CD4-positive, alpha-beta T cell treated with Interferon gamma for 1 hour (primary cell): ENCODE measurements around the gene NAV1.
"Not testable (repeated sequence)": the region's sequence is repeated elsewhere in the genome, so short reads cannot be mapped to it uniquely, and the experiment has no call there.

Source experiments
- DNase-seq: peaks from one replicate; pipeline ENCODE4 v3.0.0-alpha.2; 2020

The NAV1 gene

GRCh38 chr1:201566529-201566823 is 27.5 kb downstream of the NAV1 start:
- no peak for DNase-seq

DNA sequence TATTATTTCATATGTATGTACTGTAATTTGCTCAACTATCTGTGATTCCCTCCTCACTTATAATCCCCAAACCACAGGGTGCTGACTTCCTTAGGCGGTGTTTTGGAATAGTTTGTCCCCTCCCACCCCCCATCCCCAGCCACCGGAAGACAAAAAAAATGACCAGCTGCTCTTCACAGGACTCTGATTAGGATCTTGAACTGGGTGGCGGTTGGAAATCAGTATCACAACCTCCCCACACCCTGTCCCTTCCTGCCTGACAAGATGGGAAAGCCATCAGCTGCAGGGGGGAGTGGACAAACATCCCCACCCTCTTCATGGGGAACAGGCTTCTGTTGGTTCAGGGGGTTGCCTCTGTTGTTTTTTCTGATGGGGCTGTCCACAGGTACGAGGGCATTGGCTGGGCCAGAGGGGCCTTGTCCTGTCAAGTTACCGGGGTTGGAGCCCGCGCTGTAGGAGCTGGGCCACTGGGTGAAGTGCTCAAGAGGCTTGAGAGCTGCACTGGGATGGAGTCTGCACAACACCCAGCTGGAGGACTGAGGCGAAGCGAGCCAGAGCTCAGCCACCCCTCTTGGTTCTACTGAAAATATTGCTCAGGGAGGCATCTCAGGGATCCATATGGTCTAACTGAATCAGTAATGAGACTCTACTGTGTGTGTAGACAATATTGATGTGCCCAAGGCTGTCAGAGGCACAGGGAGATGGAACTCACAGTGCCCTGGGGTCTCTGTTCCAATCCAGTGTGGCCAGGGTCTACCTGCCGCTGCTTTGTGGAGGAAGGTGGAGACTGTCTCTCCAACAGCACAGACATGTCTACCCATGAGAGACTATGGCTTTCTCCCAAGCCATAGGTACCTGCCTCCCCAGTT is 28.2 kb downstream of the NAV1 start:
- DNase-seq = no peak

- DNase-seq = no peak
Observed at GRCh38 chr1:201568265-201568664, 29.3 kb downstream of the NAV1 start.

GRCh38 chr1:201568859-201569294 is 29.9 kb downstream of the NAV1 start:
- no peak for DNase-seq

DNA sequence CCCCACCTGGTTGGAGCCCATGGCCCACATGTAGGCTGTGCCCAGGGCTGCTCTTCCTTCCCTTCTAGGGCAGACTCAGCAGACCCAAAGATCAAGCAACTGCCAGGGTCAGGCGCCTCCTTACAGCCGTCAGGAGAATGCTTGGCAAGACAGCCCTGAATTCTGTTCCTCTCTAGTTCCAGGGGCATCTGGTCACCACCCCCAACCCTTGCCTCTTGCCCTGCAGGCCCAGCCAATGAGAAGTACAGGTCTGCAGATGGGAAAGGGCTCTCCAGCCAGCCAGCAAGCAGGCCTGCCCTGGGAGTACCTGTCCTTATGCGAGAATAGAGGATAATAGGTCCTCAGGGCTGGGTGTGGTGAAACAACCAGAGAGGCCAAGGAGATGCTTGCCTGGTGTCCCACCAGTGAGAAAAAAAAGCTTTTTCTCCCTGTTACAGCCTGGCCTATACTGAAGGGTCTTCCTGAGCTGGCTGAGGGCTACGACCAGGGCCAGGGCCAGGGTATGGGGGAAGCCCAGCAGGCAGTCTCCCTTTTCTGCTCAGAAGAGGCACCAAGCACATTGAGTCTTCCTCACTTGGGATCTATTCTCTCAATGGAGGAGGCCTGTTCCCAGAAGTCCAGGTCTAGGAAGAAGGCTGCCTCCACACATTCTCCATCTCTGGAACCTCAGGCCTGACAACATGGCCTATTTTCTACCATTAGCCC is 31.4 kb downstream of the NAV1 start:
- no peak for DNase-seq

GRCh38 chr1:201570886-201571624 is 32.1 kb downstream of the NAV1 start:
- DNase-seq = peak; percentile 7

- DNase-seq = no peak
Observed at GRCh38 chr1:201573030-201573429, 34.1 kb downstream of the NAV1 start.

- no peak for DNase-seq
Observed at GRCh38 chr1:201573923-201574322, 35.0 kb downstream of the NAV1 start.

DNA sequence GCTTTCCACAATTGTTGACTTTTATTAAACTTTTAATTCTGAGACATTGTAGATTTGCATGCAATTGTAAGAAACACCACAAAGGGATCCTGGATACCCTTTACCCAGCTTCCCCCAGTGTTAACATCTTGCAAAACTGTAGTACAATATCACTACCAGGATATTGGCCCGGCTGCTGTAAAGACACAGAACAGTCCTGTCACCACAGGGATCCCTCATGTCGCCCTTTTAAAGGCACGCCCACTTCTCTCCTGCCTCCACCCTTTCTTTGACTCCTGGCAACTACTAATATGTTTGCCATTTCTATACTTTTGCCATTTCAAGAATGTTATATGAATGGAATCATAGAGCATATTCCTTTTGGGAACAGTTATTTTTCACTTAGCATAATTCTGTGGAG is 37.0 kb downstream of the NAV1 start:
- DNase-seq = no peak

- DNase-seq = no peak
Observed at GRCh38 chr1:201576914-201577313, 38.0 kb downstream of the NAV1 start.

DNA sequence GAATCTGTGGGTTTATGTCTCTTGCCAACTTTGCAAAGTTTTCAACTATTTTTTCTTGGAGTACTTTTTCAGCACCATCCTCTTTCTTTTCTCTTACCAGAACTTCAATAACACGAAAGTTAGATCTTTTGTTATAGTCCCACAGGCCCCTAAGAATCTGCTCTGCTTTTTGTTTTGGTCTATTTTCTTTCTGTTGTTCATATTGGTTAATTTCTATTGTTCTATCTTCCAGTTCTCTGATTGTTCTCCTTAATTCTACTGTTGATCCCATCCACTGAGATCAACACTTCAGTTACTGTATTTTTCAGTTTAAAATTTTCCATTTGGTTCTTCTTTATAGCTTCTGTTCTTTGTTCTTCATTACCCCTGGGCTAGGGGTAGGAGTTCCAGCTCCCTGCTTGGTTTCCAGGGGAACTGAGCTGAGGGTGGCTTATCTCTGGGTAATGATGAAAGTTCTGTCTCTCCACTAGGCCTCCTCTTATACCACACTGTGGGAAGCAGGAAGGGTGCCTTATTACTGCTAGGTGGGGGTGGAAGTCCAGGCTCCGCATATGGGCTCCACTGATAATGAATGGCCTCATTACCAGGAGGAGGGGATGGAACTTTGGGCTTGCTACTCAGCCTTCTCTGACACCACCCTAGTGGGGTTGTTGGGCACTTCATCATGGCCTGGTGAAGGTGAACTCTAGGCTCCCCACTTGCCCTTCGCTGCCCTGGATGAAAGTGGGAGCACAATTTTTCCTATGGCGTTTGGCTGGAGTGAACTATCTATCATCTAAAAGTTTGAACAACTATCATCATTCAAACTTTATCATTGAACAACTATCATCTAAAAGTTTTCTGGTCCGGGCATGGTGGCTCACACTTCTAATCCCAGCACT is 39.3 kb downstream of the NAV1 start:
- no peak for DNase-seq

DNA sequence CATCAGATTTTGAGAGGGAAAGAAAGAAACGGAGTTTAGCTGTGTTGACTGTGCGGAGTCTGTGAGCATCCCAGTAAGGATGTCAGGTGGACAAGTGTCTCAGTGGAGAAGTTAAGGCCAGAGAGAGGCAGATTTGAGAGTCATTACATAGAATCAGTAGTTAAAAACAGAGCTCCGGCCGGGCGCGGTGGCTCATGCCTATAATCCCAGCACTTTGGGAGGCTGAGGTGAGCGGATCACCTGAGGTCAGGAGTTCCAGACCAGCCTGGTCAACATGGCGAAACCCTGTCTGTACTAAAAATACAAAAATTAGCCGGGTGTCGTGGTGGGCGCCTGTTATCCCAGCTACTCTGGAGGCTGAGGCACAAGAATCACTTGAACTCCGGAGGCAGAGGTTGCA is 42.4 kb downstream of the NAV1 start:
- DNase-seq = not testable (repeated sequence)

GRCh38 chr1:201582705-201583442 is 43.9 kb downstream of the NAV1 start:
- no peak for DNase-seq

- DNase-seq = no peak
Observed at GRCh38 chr1:201583663-201584062, 44.7 kb downstream of the NAV1 start.

DNA sequence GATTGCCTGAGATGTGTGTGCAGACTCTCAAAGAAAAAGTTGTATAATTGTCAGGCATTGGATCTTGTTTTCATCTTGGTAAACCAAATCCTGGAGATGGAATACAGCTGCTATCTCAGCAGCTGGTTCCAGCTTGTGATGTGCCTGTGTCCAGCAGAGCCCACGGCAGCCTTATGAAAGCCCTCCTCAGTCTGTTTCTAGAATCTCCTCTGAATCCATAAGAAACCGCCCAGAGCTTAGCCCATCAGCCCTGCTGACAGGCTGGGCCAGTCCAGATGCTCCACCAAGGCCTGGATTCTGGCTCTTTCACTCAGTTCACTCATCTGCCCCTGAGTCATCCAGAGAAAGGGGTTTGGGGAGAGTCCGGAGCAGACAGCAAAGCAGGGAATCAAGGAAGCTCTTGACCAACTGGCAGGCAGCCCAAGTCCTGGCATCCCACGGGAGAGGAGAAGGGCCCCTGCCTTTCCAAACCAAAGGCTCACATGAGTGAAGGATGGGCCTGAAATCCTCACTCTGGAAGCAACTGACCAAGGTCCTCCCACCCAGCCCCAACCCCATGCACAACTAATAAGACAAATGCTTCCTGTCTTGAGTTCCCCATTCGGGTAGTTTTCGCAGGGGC is 45.7 kb downstream of the NAV1 start:
- DNase-seq = no peak

GRCh38 chr1:201585093-201585483 is 46.2 kb downstream of the NAV1 start:
- DNase-seq = no peak

- DNase-seq = no peak
Observed at GRCh38 chr1:201585901-201586300, 47.0 kb downstream of the NAV1 start.

- DNase-seq = no peak
Observed at GRCh38 chr1:201586806-201587205, 47.9 kb downstream of the NAV1 start.

DNA sequence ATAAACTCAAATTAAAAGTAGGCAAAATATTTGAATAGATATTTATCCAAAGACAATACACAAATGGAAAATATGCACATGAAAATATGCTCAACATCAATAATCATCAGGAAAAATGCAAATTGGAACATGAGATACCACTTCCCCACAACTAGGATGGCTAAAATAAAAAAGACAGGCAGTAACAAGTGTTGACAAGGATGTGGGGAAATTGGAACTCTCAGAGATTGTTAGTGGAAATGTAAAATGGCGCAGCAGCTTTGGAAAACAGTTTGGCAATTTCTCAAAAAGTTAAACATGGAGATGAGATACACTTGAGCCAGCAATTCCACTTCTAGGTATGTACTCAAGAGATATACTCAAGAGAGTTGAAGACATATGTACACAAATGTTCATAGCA is 48.8 kb downstream of the NAV1 start:
- no peak for DNase-seq
